SK-N-SH treated with all-trans-retinoic acid at 6 μM for 48 hours (cell line): ENCODE data around the gene SH3RF2.
A peak's percentile ranks its signal among the peaks of the same experiment; 100 is the strongest.
"Not testable (repeated sequence)": the region's sequence is repeated elsewhere in the genome, so short reads cannot be mapped to it uniquely, and the experiment has no call there.

ENCODE experiments used
- ATAC-seq: fragments of 200-7000 bp; cut with Tn5 transposase; 3 replicates; pipeline ENCODE4 v1.9.1; 2020; ENCODE audit warnings: mild to moderate bottlenecking, moderate library complexity
- ARNTL ChIP-seq: fragments of 450-650 bp; formaldehyde crosslinking; IDR thresholded peaks from 2 replicates; pipeline ENCODE4 v1.5.0; 2020; ENCODE audit warnings: low read depth, mild to moderate bottlenecking, moderate library complexity, borderline replicate concordance
- BACH2 ChIP-seq: fragments of 250-450 bp; sonication (Bioruptor Pico); IDR thresholded peaks from 2 replicates; pipeline ENCODE4 v1.9.0; 2021; ENCODE audit warnings: mild to moderate bottlenecking, borderline replicate concordance
- CREB5 ChIP-seq: fragments of 250-450 bp; sonication (Bioruptor Pico); IDR thresholded peaks from 2 replicates; pipeline ENCODE4 v1.5.1; 2020; ENCODE audit warnings: low read depth, mild to moderate bottlenecking, moderate library complexity
- CSDC2 ChIP-seq: fragments of 250-450 bp; sonication (Bioruptor Pico); IDR thresholded peaks from 2 replicates; pipeline ENCODE4 v1.5.0; 2020; ENCODE audit warnings: mild to moderate bottlenecking, moderate library complexity
- CSRNP3 ChIP-seq: fragments of 250-450 bp; sonication (Bioruptor Pico); IDR thresholded peaks from 2 replicates; pipeline ENCODE4 v1.5.1; 2021; ENCODE audit warnings: mild to moderate bottlenecking, moderate library complexity
- ESRRG ChIP-seq: fragments of 250-450 bp; sonication (Bioruptor Pico); IDR thresholded peaks from 2 replicates; pipeline ENCODE4 v1.6.1; 2021; ENCODE audit warnings: mild to moderate bottlenecking
- GLIS3 ChIP-seq: fragments of 250-450 bp; sonication (Bioruptor Pico); IDR thresholded peaks from 2 replicates; pipeline ENCODE4 v1.5.0; 2020; ENCODE audit warnings: mild to moderate bottlenecking, moderate library complexity
- ISL1 ChIP-seq: fragments of 250-450 bp; sonication (Bioruptor Pico); IDR thresholded peaks from 2 replicates; pipeline ENCODE4 v2.1.2; 2022; ENCODE audit warnings: mild to moderate bottlenecking, moderate library complexity
- OSR1 ChIP-seq: fragments of 250-450 bp; sonication (Bioruptor Pico); IDR thresholded peaks from 2 replicates; pipeline ENCODE4 v1.8.0; 2022; ENCODE audit warnings: moderate library complexity, mild to moderate bottlenecking, inconsistent platforms
- PPARA ChIP-seq: fragments of 250-450 bp; sonication (Bioruptor Pico); IDR thresholded peaks from 2 replicates; pipeline ENCODE4 v1.5.0; 2020; ENCODE audit warnings: mild to moderate bottlenecking, borderline replicate concordance
- RARB ChIP-seq: fragments of 250-450 bp; sonication (Bioruptor Pico); IDR thresholded peaks from 2 replicates; pipeline ENCODE4 v1.8.0; 2021; ENCODE audit warnings: mild to moderate bottlenecking, moderate library complexity
- SNAI2 ChIP-seq: fragments of 250-450 bp; sonication (Bioruptor Pico); IDR thresholded peaks from 2 replicates; pipeline ENCODE4 v1.5.0; 2020; ENCODE audit warnings: mild to moderate bottlenecking, moderate library complexity
- ZC3H10 ChIP-seq: fragments of 250-450 bp; sonication (Bioruptor Pico); IDR thresholded peaks from 2 replicates; pipeline ENCODE4 v1.5.1; 2021; ENCODE audit warnings: mild to moderate bottlenecking, moderate library complexity
- ZFP3 ChIP-seq: fragments of 250-450 bp; sonication (Bioruptor Pico); IDR thresholded peaks from 2 replicates; pipeline ENCODE4 v1.5.0; 2020; ENCODE audit warnings: mild to moderate bottlenecking, moderate library complexity
- ZFP30 ChIP-seq: fragments of 450-650 bp; formaldehyde crosslinking; IDR thresholded peaks from 2 replicates; pipeline ENCODE4 v1.5.0; 2022; ENCODE audit warnings: mild to moderate bottlenecking, moderate library complexity
- ZNF565 ChIP-seq: fragments of 450-650 bp; formaldehyde crosslinking; conservative IDR thresholded peaks from 2 replicates; pipeline ENCODE4 v1.5.0; 2020; ENCODE audit warnings: low read depth, mild to moderate bottlenecking, moderate library complexity
- ZNF8 ChIP-seq: fragments of 450-650 bp; formaldehyde crosslinking; IDR thresholded peaks from 2 replicates; pipeline ENCODE4 v1.5.0; 2020; ENCODE audit warnings: mild to moderate bottlenecking, moderate library complexity
- TF ChIP-seq, protein P1 (sequence below): fragments of 250-450 bp; sonication (Bioruptor Pico); IDR thresholded peaks from 2 replicates; pipeline ENCODE4 v1.5.0; 2020; ENCODE audit warnings: mild to moderate bottlenecking, moderate library complexity
- TF ChIP-seq, protein P2 (sequence below): fragments of 250-450 bp; sonication (Bioruptor Pico); IDR thresholded peaks from 2 replicates; pipeline ENCODE4 v1.8.0; 2020; ENCODE audit warnings: mild to moderate bottlenecking, moderate library complexity, borderline replicate concordance

The SH3RF2 gene

GRCh38 chr5:146006470-146007190, 70.3 kb downstream of the SH3RF2 start:
- no peak for ATAC-seq

DNA sequence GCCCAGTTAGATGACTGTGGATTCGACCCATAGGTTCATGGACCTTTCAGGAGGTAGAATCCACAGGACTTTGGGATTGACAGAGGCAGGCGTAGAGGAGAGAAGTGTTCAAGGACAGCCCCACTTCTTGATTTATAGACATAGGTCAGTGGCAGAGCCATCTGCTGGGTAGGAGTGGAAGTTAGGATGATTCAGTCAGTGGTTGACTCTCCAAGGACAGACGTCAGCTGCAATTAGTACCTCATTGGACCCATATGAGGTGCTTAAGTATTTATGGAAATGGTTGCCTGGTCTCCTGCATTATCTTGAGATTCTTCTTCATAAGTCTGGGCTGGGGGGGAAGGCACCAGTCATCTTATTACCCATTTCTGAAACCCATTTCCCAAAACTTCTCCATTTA, 70.9 kb downstream of the SH3RF2 start:
- ATAC-seq = peak; percentile 64; the same call in 2 of the 3 replicates

More at GRCh38 chr5:146006470-146007190, 70.3 kb downstream of the SH3RF2 start:
- TF ChIP-seq OSR1 (no peak), CSRNP3 (CRISPR knock-in tag) (no peak), ARNTL (CRISPR knock-in tag) (no peak)
- TF ChIP-seq, protein P1, sequence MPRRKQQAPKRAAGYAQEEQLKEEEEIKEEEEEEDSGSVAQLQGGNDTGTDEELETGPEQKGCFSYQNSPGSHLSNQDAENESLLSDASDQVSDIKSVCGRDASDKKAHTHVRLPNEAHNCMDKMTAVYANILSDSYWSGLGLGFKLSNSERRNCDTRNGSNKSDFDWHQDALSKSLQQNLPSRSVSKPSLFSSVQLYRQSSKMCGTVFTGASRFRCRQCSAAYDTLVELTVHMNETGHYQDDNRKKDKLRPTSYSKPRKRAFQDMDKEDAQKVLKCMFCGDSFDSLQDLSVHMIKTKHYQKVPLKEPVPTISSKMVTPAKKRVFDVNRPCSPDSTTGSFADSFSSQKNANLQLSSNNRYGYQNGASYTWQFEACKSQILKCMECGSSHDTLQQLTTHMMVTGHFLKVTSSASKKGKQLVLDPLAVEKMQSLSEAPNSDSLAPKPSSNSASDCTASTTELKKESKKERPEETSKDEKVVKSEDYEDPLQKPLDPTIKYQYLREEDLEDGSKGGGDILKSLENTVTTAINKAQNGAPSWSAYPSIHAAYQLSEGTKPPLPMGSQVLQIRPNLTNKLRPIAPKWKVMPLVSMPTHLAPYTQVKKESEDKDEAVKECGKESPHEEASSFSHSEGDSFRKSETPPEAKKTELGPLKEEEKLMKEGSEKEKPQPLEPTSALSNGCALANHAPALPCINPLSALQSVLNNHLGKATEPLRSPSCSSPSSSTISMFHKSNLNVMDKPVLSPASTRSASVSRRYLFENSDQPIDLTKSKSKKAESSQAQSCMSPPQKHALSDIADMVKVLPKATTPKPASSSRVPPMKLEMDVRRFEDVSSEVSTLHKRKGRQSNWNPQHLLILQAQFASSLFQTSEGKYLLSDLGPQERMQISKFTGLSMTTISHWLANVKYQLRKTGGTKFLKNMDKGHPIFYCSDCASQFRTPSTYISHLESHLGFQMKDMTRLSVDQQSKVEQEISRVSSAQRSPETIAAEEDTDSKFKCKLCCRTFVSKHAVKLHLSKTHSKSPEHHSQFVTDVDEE = no peak

GRCh38 chr5:146007989-146008388, 71.6 kb downstream of the SH3RF2 start:
- TF ChIP-seq OSR1 = no peak
- TF ChIP-seq ISL1 (CRISPR knock-in tag) = no peak
- TF ChIP-seq BACH2 = no peak
- TF ChIP-seq PPARA = no peak
- no peak for TF ChIP-seq ZNF565 (CRISPR knock-in tag)
- no peak for TF ChIP-seq ZFP3
- TF ChIP-seq GLIS3 (CRISPR knock-in tag) = no peak
- TF ChIP-seq ZNF8 = no peak
- no peak for TF ChIP-seq ZC3H10
- ATAC-seq = no peak

More for the DNA sequence above, 70.9 kb downstream of the SH3RF2 start:
- TF ChIP-seq ESRRG (CRISPR knock-in tag) (no peak), GLIS3 (CRISPR knock-in tag) (no peak), ZFP30 (no peak), CSRNP3 (CRISPR knock-in tag) (no peak), SNAI2 (CRISPR knock-in tag) (no peak), ZNF8 (no peak), ZFP3 (no peak)
- TF ChIP-seq, protein P1 = no peak

DNA sequence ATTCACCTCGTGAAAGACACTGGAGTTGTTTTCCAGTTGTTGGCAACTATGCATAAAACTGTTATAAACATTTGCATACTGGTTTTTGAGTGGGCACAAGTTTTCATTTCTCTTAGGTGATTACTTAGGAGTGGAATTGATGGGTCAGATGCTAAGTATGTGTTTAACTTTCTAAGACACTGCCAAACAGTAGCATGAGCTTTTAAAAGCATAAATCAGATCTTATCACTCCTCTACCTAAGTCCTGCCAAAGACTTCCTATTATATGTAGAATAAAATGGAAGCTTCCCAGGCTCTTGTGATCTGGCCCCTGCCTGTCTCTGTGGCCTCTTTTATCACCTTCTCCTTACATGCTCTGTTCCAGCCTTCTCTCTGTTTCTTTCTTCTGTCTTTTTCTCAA, 72.6 kb downstream of the SH3RF2 start:
- ATAC-seq = no peak
- TF ChIP-seq, protein P1 = no peak
- TF ChIP-seq CSDC2 (CRISPR knock-in tag) (no peak), ZFP3 (no peak), ISL1 (CRISPR knock-in tag) (no peak), RARB (CRISPR knock-in tag) (no peak), ZNF8 (peak; percentile 85; the same call in 1 of the 2 replicates), CREB5 (CRISPR knock-in tag) (no peak)
- TF ChIP-seq, protein P2, sequence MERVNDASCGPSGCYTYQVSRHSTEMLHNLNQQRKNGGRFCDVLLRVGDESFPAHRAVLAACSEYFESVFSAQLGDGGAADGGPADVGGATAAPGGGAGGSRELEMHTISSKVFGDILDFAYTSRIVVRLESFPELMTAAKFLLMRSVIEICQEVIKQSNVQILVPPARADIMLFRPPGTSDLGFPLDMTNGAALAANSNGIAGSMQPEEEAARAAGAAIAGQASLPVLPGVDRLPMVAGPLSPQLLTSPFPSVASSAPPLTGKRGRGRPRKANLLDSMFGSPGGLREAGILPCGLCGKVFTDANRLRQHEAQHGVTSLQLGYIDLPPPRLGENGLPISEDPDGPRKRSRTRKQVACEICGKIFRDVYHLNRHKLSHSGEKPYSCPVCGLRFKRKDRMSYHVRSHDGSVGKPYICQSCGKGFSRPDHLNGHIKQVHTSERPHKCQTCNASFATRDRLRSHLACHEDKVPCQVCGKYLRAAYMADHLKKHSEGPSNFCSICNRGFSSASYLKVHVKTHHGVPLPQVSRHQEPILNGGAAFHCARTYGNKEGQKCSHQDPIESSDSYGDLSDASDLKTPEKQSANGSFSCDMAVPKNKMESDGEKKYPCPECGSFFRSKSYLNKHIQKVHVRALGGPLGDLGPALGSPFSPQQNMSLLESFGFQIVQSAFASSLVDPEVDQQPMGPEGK (CRISPR knock-in tag) = no peak
- TF ChIP-seq, all 23 proteins: peak for 1

DNA sequence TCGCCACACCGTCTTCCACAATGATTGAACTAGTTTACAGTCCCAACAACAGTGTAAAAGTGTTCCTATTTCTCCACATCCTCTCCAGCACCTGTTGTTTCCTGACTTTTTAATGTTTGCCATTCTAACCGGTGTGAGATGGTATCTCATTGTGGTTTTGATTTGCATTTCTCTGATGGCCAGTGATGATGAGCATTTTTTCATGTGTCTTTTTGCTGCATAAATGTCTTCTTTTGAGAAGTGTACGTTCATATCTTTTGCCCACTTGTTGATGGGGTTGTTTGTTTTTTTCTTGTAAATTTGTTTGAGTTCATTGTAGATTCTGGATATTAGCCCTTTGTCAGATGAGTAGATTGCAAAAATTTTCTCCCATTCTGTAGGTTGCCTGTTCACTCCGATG, 74.1 kb downstream of the SH3RF2 start:
- ATAC-seq = not testable (repeated sequence)
